Heart right ventricle (tissue), 16 donors: Measurements from ENCODE around the gene CIAO1. TPM values are rescaled to one million over a fixed set of nuclear protein-coding genes. Genes with fewer than 3 reads are reported as not detected.

Experiments
- ATAC-seq, 8 donors: fragments of 200-7000 bp; cut with Tn5 transposase; one replicate each; pipeline ENCODE4 v1.9.1; 2020; ENCODE audit warnings: mild to moderate bottlenecking in 8 of 8, moderate library complexity in 8 of 8, moderate number of reproducible peaks in 1 of 8
- DNase-seq, 2 donors: peaks; one replicate each; pipeline ENCODE4 v3.0.0-alpha.2; 2020
- H3K27ac ChIP-seq, 10 donors: fragments of 200-600 bp; sonication (generic) in 2 of 10; one replicate each; pipeline versions ENCODE4 v1.5.0 to v1.8.0; 2020 to 2022; ENCODE audit warnings: mild to moderate bottlenecking in 3 of 10
- H3K27me3 ChIP-seq, 7 donors: fragments of 200-600 bp; one replicate each; pipeline ENCODE4 v1.8.0; 2021 to 2022; ENCODE audit warnings: mild to moderate bottlenecking in 2 of 7
- H3K36me3 ChIP-seq, 9 donors: fragments of 200-600 bp; sonication (generic) in 1 of 9; one replicate each; pipeline versions ENCODE4 v1.5.0 to v1.8.0; 2020 to 2022; ENCODE audit warnings: mild to moderate bottlenecking in 2 of 9
- H3K4me1 ChIP-seq, 9 donors: fragments of 200-600 bp; sonication (generic) in 1 of 9; one replicate each; pipeline versions ENCODE4 v1.5.0 to v1.8.0; 2020 to 2022; ENCODE audit warnings: mild to moderate bottlenecking in 4 of 9
- H3K4me3 ChIP-seq, 10 donors: fragments of 200-600 bp; sonication (generic) in 2 of 10; one replicate each; pipeline versions ENCODE4 v1.5.0 to v1.8.0; 2020 to 2022; ENCODE audit warnings: mild to moderate bottlenecking in 7 of 10, moderate library complexity in 2 of 10
- H3K9me3 ChIP-seq, 11 donors: fragments of 200-600 bp in 10 of 11; sonication (generic) in 2 of 11; one replicate each; pipeline versions ENCODE4 v1.5.0 to v1.8.0; 2013 to 2022; ENCODE audit warnings: mild to moderate bottlenecking in 2 of 11, control low read depth in 1 of 11, moderate library complexity in 1 of 11
- CTCF ChIP-seq, 9 donors: fragments of 200-600 bp; sonication (generic) in 2 of 9; IDR thresholded peaks; one replicate each; pipeline versions ENCODE4 v1.5.0 to v1.8.0; 2021 to 2022; ENCODE audit warnings: antibody characterized with exemption in 9 of 9, mild to moderate bottlenecking in 5 of 9, moderate library complexity in 1 of 9
- WGBS, 2 donors: extraction: QIAGEN DNeasy Blood & Tissue Kit; methylation state at CpG; one replicate each; pipeline ENCODE4 v1.1.7; 2013; ENCODE audit warnings: inconsistent platforms in 1 of 2; 5-methylcytosine and 5-hydroxymethylcytosine counted together
- intact Hi-C, 10 donors: fragments of 100-400 bp; cut with DNase I; formaldehyde crosslinking; loops; one replicate each; pipeline versions ENCODE4 v1.11.1 to v1.14.2; 2022
- polyA plus RNA-seq, 2 donors: library from polyadenylated mRNA; stranded (reverse); fragments of 200-250 nt; gene quantifications; one replicate each; pipeline ENCODE4 v1.2.3, GENCODE V29; 2013
- total RNA-seq, 10 donors: library from RNA; stranded (reverse); fragmentation: NEBNext Ultra II Directional in 3 of 10; extraction: Animal tissue kit (Norgen Biotek cat#: 25700) in 3 of 10; gene quantifications; one replicate each; pipeline versions ENCODE4 v1.2.1 to v1.2.4, GENCODE V29; 2021 to 2023
- donor health status: Arrhythmogenic right ventricular cardiomyopathy.
- donor health status: ischemic (EF 13 %, LVEDD 7.1; RV severe dilation, severe dysfunction).
- donor health status: healthy with polysubstance abuse.
- donor health status: DM: no; HTN: yes; CAD: no.
- donor health status: DM: no; HTN: no; CAD: no.
- donor health status: ischemic (EF 25% LVEDD 6.9; RV normal size, moderate dysfunction).
- donor health status: ischemic (EF 25% LVEDD 5.7; RV mildly dilated, moderate dysfunction).
- donor health status: healthy.
- donor health status: DM: yes; HTN: yes; CAD: no.
- donor health status: Ischemic cardiomyopathy.
- donor health status: ischemic (EF 35%, LVEDD 5.7; RV mildly dilated, moderate dysfunction).
- donor health status: nonischemic (EF 11% LVEDD 7.7; RV severe dilation, severe dysfunction).
- donor health status: DM: yes; HTN: yes; CAD: no.
- donor health status: PGD.
- donor health status: ischemic (EF 29% LVEDD 5.4; RV normal size, mild dysfunction).
- donor health status: nonischemic (EF 23%, LVEDD 6.1; RV moderate dilation, normal function).

CIAO1 gene
- total and polyA plus RNA-seq, 12 donors = 22.1 to 72.1 (median 62.4) TPM

GRCh38 chr2:96258166-96259022 is 7.6 kb upstream of the CIAO1 start:
- peak in 1 of 2 donors; percentile 46 for DNase-seq

DNA sequence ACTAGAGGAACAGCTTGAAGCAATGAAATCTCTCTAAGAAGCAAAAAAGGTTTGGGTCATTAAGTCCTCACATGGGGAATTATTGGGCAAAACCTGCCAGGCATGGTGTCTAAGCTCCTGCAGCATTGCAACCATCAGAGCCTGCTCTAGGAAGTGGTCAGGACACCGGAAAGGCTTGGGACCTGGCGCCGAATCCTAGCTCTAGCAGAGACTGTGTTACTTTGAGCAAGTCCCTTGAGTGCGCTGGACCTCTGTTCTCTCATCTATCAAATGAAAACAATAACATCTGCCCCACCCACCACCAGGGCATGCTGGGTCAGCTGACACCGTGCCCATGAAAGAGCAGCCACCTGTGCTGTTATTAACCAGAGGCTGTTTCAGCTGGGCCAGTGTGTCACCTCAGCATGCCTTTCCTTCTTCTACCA is 6.5 kb upstream of the CIAO1 start:
- peak overlapping the region in 6 of 10 donors; percentile 5 to 31 (median 20) for H3K4me3 ChIP-seq
- no peak for TF ChIP-seq CTCF (IDR thresholded peaks at IDR 0.05)
- peaks cover 52 to 100% (median 96%) of the 10 kb centered on the region in 9 donors for H3K4me1 ChIP-seq
- ATAC-seq (peak in 6 of 8 donors; percentile 2 to 46 (median 32)), DNase-seq (no peak)
- peaks cover 0 to 78% (median 9%) of the 10 kb centered on the region in 9 donors for H3K36me3 ChIP-seq
- H3K27me3 ChIP-seq = no peaks in the 10 kb centered on the region
- WGBS, 2 donors = 50 to 55% methylated on average over 5 of the region's 5 CpGs
- H3K27ac ChIP-seq = peak overlapping the region; percentile 85 to 97 (median 94)
- no peaks in the 10 kb centered on the region for H3K9me3 ChIP-seq
- intact Hi-C loops = loop anchor here in 1 of 10 donors (2.0 kb wide), 1 partner anchor 51 kb away; the partner anchor contains the start of gene STARD7

More at GRCh38 chr2:96258166-96259022, 7.6 kb upstream of the CIAO1 start:
- Histone ChIP-seq H3K4me3 (no peak overlapping the region), H3K4me1 (peaks cover 43 to 100% (median 96%) of the 10 kb centered on the region in 9 donors), H3K27ac (peak overlapping the region; percentile 85 to 97 (median 94)), H3K36me3 (peaks cover 0 to 81% (median 20%) of the 10 kb centered on the region in 9 donors), H3K9me3 (no peaks in the 10 kb centered on the region), H3K27me3 (no peaks in the 10 kb centered on the region)
- intact Hi-C loops = loop anchor here in 2 of 10 donors (1.0 to 2.0 kb wide), 2 partner anchors 50 to 53 kb away; partner anchors contain the start of gene STARD7 (in 1 of the 2)
- 53 to 66% methylated on average over 7 of the region's 7 CpGs for WGBS, 2 donors
- ATAC-seq = peak in 7 of 8 donors; percentile 24 to 69 (median 48)
- TF ChIP-seq CTCF (IDR thresholded peaks at IDR 0.05) = no peak

DNA sequence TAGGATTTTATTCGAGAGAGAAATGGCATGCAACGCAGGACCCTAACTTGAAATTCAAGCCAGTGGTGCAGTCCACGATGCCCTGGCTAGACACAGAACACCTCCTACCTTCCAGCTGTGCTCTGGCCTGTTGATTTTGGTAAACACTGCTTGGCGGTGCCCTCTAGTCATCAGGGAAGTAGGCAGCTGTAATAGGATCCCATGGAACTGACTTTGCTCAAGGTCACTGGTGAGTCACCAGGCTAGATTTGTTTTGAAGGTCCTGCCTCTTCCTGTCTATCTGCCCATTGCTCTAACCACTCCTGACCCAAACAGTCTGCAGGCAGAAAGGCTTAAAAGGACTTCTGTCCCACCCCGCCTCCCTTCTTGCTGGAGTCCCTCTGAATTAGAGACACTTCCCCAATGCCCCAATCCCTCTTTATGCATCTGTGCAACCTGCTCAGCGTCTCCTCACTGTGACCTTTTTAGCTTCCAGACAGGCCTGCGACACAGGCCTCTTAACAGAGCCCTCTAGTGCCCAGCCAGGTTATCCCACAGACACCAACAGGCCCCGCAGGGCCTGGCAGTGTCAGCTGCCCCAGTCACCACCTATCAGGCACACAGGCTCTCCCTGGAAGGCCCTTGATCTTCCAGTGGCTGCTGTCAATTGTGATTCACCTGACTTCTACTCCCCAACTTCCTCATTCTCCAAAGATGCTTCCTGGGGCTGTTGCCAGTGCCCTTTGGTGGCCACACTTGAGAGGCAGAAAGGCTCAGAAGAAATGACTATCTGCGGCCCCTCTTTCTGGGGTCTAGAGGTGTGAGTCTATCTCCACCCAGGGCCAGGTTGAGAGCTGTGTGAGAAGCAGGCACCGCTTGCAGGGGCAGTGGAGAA is 5.4 kb upstream of the CIAO1 start:
- Histone ChIP-seq H3K27me3 (no peaks in the 10 kb centered on the region), H3K36me3 (peaks cover 0 to 67% (median 6%) of the 10 kb centered on the region in 9 donors), H3K27ac (peak overlapping the region; percentile 85 to 97 (median 94)), H3K9me3 (no peaks in the 10 kb centered on the region), H3K4me3 (peak overlapping the region in 7 of 10 donors; percentile 9 to 31 (median 18)), H3K4me1 (peaks cover 49 to 95% (median 92%) of the 10 kb centered on the region in 9 donors)
- peak; percentile 55 to 74 for DNase-seq
- WGBS, 2 donors = 31 to 36% methylated on average over 10 of the region's 10 CpGs
- intact Hi-C loops = loop anchor here in 8 of 10 donors (1.0 to 10.0 kb wide), 10 partner anchors 48 to 266 kb away; partner anchors contain the start of genes STARD7 (in 3 of the 8), ASTL (in 2 of the 8), DUSP2 (in 2 of the 8) and ANKRD36C (in 1 of the 8)
- ATAC-seq = peak; percentile 67 to 84 (median 80)
- TF ChIP-seq CTCF (IDR thresholded peaks at IDR 0.05) = peak in 8 of 9 donors; percentile 21 to 61 (median 42)
